GM18499 (cell line): Measurements from ENCODE around the gene SSBP3.

ENCODE experiments used
- ATAC-seq: cut with Tn5 transposase; IDR thresholded peaks from one replicate; pipeline ENCODE4 v1.9.1; 2021; ENCODE audit warnings: moderate number of reproducible peaks; ENCODE audit not compliant: insufficient read depth, unreplicated experiment

SSBP3 gene

DNA sequence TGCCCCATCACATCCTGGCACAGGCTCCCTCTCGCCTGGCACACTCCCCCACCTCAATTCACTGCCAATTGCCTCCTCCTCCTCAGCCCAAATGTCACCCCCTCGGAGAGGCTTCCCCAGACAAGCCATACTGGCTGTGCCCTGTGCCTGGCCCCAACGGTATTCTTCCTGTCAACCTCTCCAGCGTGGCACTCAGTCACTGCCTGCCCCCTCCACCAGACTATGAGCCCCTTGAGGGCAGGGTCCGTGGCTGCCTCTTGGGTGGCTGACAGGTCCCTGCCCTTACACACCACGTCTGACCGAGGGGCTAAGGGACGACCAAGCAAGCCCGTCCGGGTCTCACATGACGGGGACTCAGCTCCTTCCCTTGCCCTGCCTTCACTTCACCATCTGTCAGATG lies 131.3 kb downstream of the SSBP3 start:
- no peak for ATAC-seq

GRCh38 chr1:54274448-54274847 lies 131.7 kb downstream of the SSBP3 start:
- no peak for ATAC-seq

DNA sequence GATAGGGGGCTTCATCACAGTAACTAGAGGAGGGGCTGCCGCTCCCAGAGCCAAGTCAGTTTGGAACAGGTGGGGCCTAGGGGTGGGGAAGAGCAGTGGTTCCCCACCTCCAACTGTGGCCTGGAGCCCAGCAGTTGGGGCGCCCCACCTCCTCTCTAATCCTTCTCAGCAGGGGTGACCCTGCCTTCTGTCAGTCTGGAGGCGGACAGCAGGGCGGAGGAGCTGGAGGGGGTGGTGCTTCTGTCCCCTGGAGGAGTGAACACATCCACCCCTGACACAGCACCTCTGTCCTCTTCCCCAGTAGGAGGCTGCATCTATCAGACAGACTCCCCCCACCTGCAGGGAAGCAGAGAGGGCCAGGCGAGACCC lies 132.4 kb downstream of the SSBP3 start:
- no peak for ATAC-seq

- no peak for ATAC-seq
These were observed 133.0 kb downstream of the SSBP3 start for GRCh38 chr1:54273092-54273794.

DNA sequence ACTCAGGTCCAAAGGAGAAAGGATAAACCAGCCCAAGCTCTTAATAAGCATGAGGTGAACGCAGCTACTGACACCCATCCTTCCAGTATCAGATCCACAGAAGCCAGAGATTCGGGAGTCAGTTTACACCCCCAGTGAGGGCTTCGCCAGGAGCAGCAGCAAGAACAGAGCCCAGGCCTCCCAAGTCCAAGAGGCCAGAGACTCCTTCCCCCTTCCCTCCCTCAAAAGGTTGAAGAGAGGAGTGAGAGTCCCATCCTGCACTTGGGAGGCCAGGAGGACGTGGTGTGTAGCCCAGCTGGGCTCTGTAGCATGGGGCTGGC lies 133.5 kb downstream of the SSBP3 start:
- ATAC-seq = no peak

DNA sequence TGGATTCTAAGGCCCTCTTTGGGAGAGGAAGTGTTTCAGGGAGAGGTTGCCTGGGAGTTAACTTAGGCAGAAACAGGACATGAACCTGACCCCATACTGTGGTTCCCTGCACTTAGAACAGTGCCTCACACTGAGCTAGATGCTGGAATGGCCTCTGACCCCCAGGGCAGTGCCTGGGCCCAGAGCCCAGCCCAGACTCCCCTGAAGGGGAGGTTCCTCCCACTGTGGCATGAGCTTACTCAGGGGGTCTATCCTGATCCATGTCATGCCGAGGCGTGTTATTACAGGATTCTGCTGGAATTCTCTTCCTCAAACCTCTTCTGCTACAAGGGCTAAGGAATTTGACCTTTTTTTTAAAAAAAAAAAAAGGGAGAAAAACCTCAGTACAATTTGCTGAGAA lies 134.1 kb downstream of the SSBP3 start:
- no peak for ATAC-seq

DNA sequence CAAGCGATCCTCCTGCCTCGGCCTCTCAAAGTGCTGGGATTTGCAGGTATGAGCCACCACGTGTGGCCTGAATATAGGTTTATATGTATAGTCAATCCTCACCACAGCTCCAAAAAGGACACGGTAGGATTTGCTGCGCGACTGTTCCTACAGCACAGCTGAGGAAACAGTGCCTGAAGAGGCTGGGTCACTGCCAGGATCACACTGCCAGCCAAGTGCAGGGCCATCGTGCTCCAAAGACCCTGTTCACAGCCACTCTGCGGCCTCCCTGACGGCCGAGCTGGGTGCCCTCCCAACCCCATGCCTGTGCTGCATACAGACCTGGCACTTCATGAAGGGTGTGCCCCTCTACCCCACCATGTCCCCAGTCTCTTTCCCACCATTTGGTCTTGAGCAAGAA lies 134.9 kb downstream of the SSBP3 start:
- no peak for ATAC-seq

GRCh38 chr1:54270543-54270942 lies 135.7 kb downstream of the SSBP3 start:
- no peak for ATAC-seq

DNA sequence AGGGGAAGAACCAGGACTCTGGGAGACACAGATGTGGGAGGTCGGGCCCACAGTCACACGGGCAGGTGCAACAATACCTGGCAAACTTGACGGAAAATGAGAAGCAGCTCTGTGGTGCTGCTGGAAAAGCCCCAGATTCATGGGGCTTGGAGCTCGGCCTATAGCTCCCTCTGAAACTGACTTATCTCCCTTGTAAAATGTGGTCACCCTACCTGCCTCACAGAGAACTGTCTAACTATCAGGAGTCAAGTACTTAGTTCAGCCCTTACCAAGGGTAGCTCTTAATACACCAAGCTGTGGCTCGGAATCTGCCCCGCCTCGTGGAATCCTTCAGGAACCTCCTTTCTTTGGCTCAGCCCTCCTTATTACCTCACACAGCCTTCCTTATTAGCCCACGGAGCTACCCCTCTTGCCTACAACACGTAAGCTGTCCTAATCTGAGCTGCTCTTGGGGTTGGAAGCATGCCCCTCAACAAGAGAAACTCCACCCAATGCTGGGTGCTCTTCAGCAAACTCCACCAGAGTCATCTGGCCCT lies 137.4 kb downstream of the SSBP3 start:
- ATAC-seq = no peak

- no peak for ATAC-seq
These were observed 138.1 kb downstream of the SSBP3 start for GRCh38 chr1:54267815-54268761.

DNA sequence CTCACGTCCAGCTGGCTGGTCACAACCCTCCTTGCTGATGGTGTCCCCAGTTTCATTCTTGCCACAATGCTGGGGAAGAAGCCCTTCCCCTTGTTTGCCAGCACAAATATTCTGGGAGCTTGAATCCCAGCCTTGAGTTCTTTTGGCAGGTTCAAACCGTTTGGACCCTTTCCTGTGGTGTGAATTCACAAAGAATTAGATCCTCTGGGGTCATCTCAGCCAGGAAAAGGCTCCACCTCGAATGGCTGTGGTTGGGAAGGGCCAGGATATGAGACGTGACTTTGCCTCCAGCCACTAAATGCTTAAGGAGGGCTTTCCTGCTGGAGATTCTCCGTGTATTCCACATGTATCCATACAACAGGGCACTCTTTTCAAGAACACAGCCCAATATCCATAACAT lies 139.3 kb downstream of the SSBP3 start:
- ATAC-seq = no peak

- ATAC-seq = no peak
These were observed 140.0 kb downstream of the SSBP3 start for GRCh38 chr1:54266195-54266594.

DNA sequence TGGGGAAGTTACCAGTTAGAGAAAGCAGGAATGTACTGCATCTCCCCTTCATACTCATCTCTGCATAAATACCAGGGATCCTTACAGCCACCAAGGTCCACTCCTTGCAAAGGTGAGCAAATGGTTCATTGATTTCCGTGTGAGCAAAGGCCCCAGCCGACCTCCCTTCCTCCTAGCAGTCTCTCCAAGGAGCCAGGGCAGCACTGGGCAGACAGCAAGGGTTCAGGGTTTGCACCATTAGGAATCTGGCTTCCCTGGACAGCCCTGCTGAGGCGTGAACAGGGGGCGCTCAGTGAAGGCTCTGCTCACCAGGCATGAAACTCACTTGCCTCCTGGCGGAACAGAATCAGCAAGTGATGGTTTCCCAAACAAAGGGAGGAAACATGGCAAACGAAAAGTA lies 140.5 kb downstream of the SSBP3 start:
- no peak for ATAC-seq

DNA sequence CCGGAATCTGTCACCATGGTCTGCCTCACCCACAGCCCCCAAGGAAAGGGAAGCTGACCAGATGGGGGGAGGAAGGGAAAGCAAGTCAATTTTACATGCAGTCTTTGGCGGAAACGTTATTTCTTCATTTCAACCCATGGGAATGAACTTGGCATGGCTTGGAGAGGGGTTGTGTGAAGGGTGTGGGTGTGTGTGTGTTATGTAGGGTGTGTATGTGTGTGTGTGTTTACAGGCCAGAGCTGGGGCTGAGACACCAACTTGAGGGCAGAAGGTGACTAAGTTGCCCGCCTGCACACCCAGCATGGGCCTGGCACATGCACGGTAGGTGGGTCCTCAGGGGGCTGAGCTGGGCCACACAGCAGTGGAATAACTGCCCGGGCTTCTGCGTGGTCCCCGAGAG lies 141.1 kb downstream of the SSBP3 start:
- no peak for ATAC-seq

GRCh38 chr1:54263601-54264226 lies 142.5 kb downstream of the SSBP3 start:
- ATAC-seq = no peak

DNA sequence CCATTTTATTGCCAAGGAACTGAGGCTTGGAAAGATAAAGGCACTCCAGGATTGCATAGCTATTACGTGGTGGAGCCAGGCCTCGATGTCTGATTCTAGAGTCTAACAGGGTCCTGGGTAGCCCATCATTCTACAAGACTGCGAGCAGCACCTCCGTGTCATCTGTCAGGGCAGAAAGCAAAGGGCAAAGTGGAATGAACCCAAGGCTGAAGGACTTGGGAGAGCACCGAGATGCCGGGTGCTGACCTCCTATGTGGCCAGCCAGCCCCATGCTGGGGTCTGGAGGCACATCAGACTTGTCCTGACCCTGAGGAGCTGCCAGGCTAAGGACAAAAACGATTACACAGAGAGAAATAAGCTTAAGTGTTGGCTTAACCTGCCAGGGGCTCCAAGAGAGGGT lies 143.9 kb downstream of the SSBP3 start:
- no peak for ATAC-seq

DNA sequence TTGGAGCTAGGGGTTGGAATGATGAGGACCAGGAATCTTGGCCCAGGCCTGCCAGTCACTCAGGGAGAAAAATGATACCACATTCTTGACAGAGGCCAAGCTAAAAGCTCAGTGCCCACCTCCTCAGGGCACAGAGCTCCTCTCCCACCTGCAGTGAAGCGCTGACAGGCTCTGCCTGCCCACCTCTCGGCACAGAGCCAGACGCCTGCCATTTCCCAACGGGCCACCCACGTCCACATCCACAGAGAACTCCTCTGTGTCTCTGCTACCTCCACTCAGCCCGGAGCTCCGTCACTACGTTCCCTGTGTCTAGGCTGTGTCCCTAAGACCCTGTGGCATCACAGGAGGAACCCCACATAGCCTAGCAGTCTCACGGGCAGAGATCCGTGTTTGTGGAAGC lies 145.4 kb downstream of the SSBP3 start:
- ATAC-seq = no peak

- no peak for ATAC-seq
These were observed 146.6 kb downstream of the SSBP3 start for GRCh38 chr1:54259546-54260140.

GRCh38 chr1:54257876-54258275 lies 148.3 kb downstream of the SSBP3 start:
- no peak for ATAC-seq

DNA sequence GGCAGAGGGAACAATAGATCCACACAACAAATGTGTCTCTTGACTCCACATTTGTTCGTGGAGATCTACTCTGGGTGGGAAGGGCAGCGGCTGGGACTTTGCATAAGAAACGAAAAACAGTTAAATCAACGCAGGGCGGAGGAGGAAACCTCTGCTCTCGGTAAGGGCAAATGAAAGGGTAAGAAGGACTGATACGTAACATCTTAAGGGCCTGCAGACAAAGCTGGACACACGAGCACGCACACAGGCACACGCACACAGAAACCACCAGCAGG lies 148.9 kb downstream of the SSBP3 start:
- ATAC-seq = no peak
